GM21367 (cell line): ENCODE results near the gene IQGAP1.
"Not testable (repeated sequence)": the region's sequence is repeated elsewhere in the genome, so short reads cannot be mapped to it uniquely, and the experiment has no call there.

ENCODE experiments used
- ATAC-seq: cut with Tn5 transposase; IDR thresholded peaks from one replicate; pipeline ENCODE4 v1.9.1; 2021; ENCODE audit not compliant: unreplicated experiment

Gene IQGAP1

GRCh38 chr15:90478846-90479481 lies 90.9 kb downstream of the IQGAP1 start:
- ATAC-seq, result no peak

GRCh38 chr15:90479656-90480055 lies 91.6 kb downstream of the IQGAP1 start:
- no peak for ATAC-seq

- no peak for ATAC-seq
Observed at GRCh38 chr15:90481023-90481422, 93.0 kb downstream of the IQGAP1 start.

GRCh38 chr15:90482124-90483011 lies 94.3 kb downstream of the IQGAP1 start:
- ATAC-seq, result no peak

GRCh38 chr15:90483012-90483307 lies 94.9 kb downstream of the IQGAP1 start:
- ATAC-seq, result no peak

- no peak for ATAC-seq
Observed at GRCh38 chr15:90483637-90484036, 95.6 kb downstream of the IQGAP1 start.

GRCh38 chr15:90487186-90487585 lies 99.1 kb downstream of the IQGAP1 start:
- no peak for ATAC-seq

- ATAC-seq, result no peak
Observed at GRCh38 chr15:90489514-90489913, 101.5 kb downstream of the IQGAP1 start.

- no peak for ATAC-seq
Observed at GRCh38 chr15:90489944-90490343, 101.9 kb downstream of the IQGAP1 start.

- no peak for ATAC-seq
Observed at GRCh38 chr15:90493647-90494046, 105.6 kb downstream of the IQGAP1 start.

GRCh38 chr15:90495067-90495466 lies 107.0 kb downstream of the IQGAP1 start:
- no peak for ATAC-seq

GRCh38 chr15:90496791-90497190 lies 108.7 kb downstream of the IQGAP1 start:
- ATAC-seq, result no peak

- ATAC-seq, result no peak
Observed at GRCh38 chr15:90497376-90497775, 109.3 kb downstream of the IQGAP1 start.

- ATAC-seq, result no peak
Observed at GRCh38 chr15:90497912-90498311, 109.9 kb downstream of the IQGAP1 start.

- no peak for ATAC-seq
Observed at GRCh38 chr15:90500171-90500570, 112.1 kb downstream of the IQGAP1 start.

GRCh38 chr15:90501898-90502297 lies 113.9 kb downstream of the IQGAP1 start:
- no peak for ATAC-seq

GRCh38 chr15:90510781-90511180 lies 122.7 kb downstream of the IQGAP1 start:
- not testable (repeated sequence) for ATAC-seq

GRCh38 chr15:90511211-90511618 lies 123.2 kb downstream of the IQGAP1 start:
- not testable (repeated sequence) for ATAC-seq

- ATAC-seq, result no peak
Observed at GRCh38 chr15:90512276-90512675, 124.2 kb downstream of the IQGAP1 start.

- ATAC-seq, result no peak
Observed at GRCh38 chr15:90512981-90513380, 124.9 kb downstream of the IQGAP1 start.

GRCh38 chr15:90513448-90513847 lies 125.4 kb downstream of the IQGAP1 start:
- ATAC-seq, result no peak

GRCh38 chr15:90513893-90514292 lies 125.9 kb downstream of the IQGAP1 start:
- ATAC-seq, result not testable (repeated sequence)
